ENCODE measurements around the gene SH3GL3. TPM values are rescaled to one million over a fixed set of nuclear protein-coding genes. Genes with fewer than 3 reads are reported as not detected.

SH3GL3 gene
- total and polyA plus RNA-seq, 2 of the 13 experiments (the other 11 are each of a cell fraction or from before 2014, with no cell fraction given): not detected

GRCh38 chr15:83655237-83655616 lies 208.1 kb downstream of the SH3GL3 start:
- ChIA-PET CTCF (ENCODE audit: low intra/inter-chr PET ratio, low total read pairs) (no interaction called here), POLR2A (no interaction called here)
- Histone ChIP-seq H3K9ac (ENCODE audit: insufficient read depth, low read depth, low read length) (no peak overlapping the region), H3K79me2 (ENCODE audit: insufficient read depth, low read length) (no peaks in the 10 kb centered on the region), H3K4me3 (replicated peaks in 1 of 3; ENCODE audit: insufficient read depth in 1 of 3, low read depth in 2 of 3, low read length in 3 of 3) (no peak overlapping the region), H4K20me1 (ENCODE audit: insufficient read depth, low read length) (no peaks in the 10 kb centered on the region), H3K4me2 (ENCODE audit: low read depth, low read length) (no peak overlapping the region), H3K36me3 (replicated peaks in 1 of 2; ENCODE audit: control insufficient read depth in 1 of 2, insufficient read depth in 2 of 2, low read length in 2 of 2) (no peaks in the 10 kb centered on the region), H3K9me3 (ENCODE audit: low read length) (no peaks in the 10 kb centered on the region), H3K27me3 (ENCODE audit: control insufficient read depth in 1 of 2, insufficient read depth in 2 of 2, low read length in 2 of 2) (peaks cover 0 to 18% of the 10 kb centered on the region in 2 experiments; a peak in 3 of 5 replicates), H3K27ac (ENCODE audit: extremely low read length, insufficient read depth, low read length) (no peak overlapping the region), H3K4me1 (ENCODE audit: insufficient read depth, low read length) (peaks cover 32% of the 10 kb centered on the region), H2AFZ (ENCODE audit: low read length) (no peak overlapping the region)
- intact Hi-C loops (cut with micrococcal nuclease; ENCODE audit: unreplicated experiment) (no loop called here), in situ Hi-C loops (cut with HindIII; ENCODE audit: extremely low pct_ligation_motif_present, low pct_unique_long_range_greater_than_20kb) (no loop called here)
- 0% methylated on average over 2 of the region's 8 CpGs for WGBS (ENCODE audit: low lambda C conversion rate)
- TF ChIP-seq MED8 (CRISPR knock-in tag; IDR thresholded peaks at IDR 0.05; ENCODE audit: insufficient replicate concordance) (no peak), ZNF563 (CRISPR knock-in tag; IDR thresholded peaks at IDR 0.05) (no peak), ZNF768 (CRISPR knock-in tag; IDR thresholded peaks at IDR 0.05) (peak; percentile 96), NONO (IDR thresholded peaks at IDR 0.05) (no peak), NONO (CRISPR knock-in tag; conservative IDR thresholded peaks at IDR 0.05) (no peak), TAF15 (IDR thresholded peaks at IDR 0.05; ENCODE audit: low read depth, low read length, poor library complexity, severe bottlenecking) (no peak)
- DNase-seq (ENCODE audit: low spot score) (no peak), ATAC-seq (no peak), FAIRE-seq (no peak)
- no TSS peak for BruUV-seq (replicated peaks)

GRCh38 chr15:83656192-83656591 lies 209.1 kb downstream of the SH3GL3 start:
- no peak overlapping the region for H3K4me3 ChIP-seq (replicated peaks in 1 of 3; ENCODE audit: insufficient read depth in 1 of 3, low read depth in 2 of 3, low read length in 3 of 3)
- peak overlapping the region; percentile 48 for H3K4me2 ChIP-seq (ENCODE audit: low read depth, low read length)
- H3K9ac ChIP-seq (ENCODE audit: insufficient read depth, low read depth, low read length): no peak overlapping the region
- FAIRE-seq (peak; percentile 18), DNase-seq (ENCODE audit: low spot score) (peak; percentile 37), ATAC-seq (peak; percentile 53)
- ChIA-PET CTCF (ENCODE audit: low intra/inter-chr PET ratio, low total read pairs) (no interaction called here), POLR2A (no interaction called here)
- intact Hi-C loops (cut with micrococcal nuclease; ENCODE audit: unreplicated experiment) (no loop called here), in situ Hi-C loops (cut with HindIII; ENCODE audit: extremely low pct_ligation_motif_present, low pct_unique_long_range_greater_than_20kb) (no loop called here)
- H3K36me3 ChIP-seq (replicated peaks in 1 of 2; ENCODE audit: control insufficient read depth in 1 of 2, insufficient read depth in 2 of 2, low read length in 2 of 2): no peaks in the 10 kb centered on the region
- no TSS peak for BruUV-seq (replicated peaks)
- peaks cover 0 to 18% of the 10 kb centered on the region in 2 experiments; a peak in 3 of 5 replicates for H3K27me3 ChIP-seq (ENCODE audit: control insufficient read depth in 1 of 2, insufficient read depth in 2 of 2, low read length in 2 of 2)
- peaks cover 32% of the 10 kb centered on the region for H3K4me1 ChIP-seq (ENCODE audit: insufficient read depth, low read length)
- no peak overlapping the region for H2AFZ ChIP-seq (ENCODE audit: low read length)
- no peaks in the 10 kb centered on the region for H3K9me3 ChIP-seq (ENCODE audit: low read length)
- H3K27ac ChIP-seq (ENCODE audit: extremely low read length, insufficient read depth, low read length): no peak overlapping the region
- no peaks in the 10 kb centered on the region for H3K79me2 ChIP-seq (ENCODE audit: insufficient read depth, low read length)
- no peaks in the 10 kb centered on the region for H4K20me1 ChIP-seq (ENCODE audit: insufficient read depth, low read length)
- 1% methylated on average over 5 of the region's 5 CpGs for WGBS (ENCODE audit: low lambda C conversion rate)
- TF ChIP-seq HCFC1 (IDR thresholded peaks at IDR 0.05; ENCODE audit: low read depth, low read length): no peak
- no peak for TF ChIP-seq SOX13 (IDR thresholded peaks at IDR 0.05)
- peak in 1 of 2 experiments; percentile 84; a peak in 2 of 4 replicates for TF ChIP-seq SOX13 (CRISPR knock-in tag; conservative IDR thresholded peaks at IDR 0.05 in 1 of 2, IDR thresholded peaks at IDR 0.05 in 1 of 2)
- TF ChIP-seq SOX5 (CRISPR knock-in tag; IDR thresholded peaks at IDR 0.05; ENCODE audit: borderline replicate concordance): peak; percentile 28; the same call in 1 of the 2 replicates
- TF ChIP-seq ZNF34 (CRISPR knock-in tag; IDR thresholded peaks at IDR 0.05; ENCODE audit: borderline replicate concordance): no peak
- TF ChIP-seq RELA (CRISPR knock-in tag; IDR thresholded peaks at IDR 0.05): no peak
- TF ChIP-seq ZNF619 (CRISPR knock-in tag; IDR thresholded peaks at IDR 0.05): no peak
- TF ChIP-seq ZSCAN5A (CRISPR knock-in tag; IDR thresholded peaks at IDR 0.05; ENCODE audit: borderline replicate concordance): no peak
- no peak for TF ChIP-seq ZFP82 (CRISPR knock-in tag; IDR thresholded peaks at IDR 0.05; ENCODE audit: borderline replicate concordance)
- no peak for TF ChIP-seq ZNF224 (CRISPR knock-in tag; IDR thresholded peaks at IDR 0.05)
- TF ChIP-seq CTCF (CRISPR knock-in tag; IDR thresholded peaks at IDR 0.05): no peak
- peak; percentile 5; the same call in 1 of the 2 replicates for TF ChIP-seq CEBPB (IDR thresholded peaks at IDR 0.05; ENCODE audit: borderline replicate concordance, low read depth, low read length)

All from HepG2 (cell line).